SH-SY5Y (cell line): Measurements from ENCODE around the gene CD19.

Source experiments
- GATA2 ChIP-seq: IDR thresholded peaks from 2 replicates; pipeline ENCODE4 v1.6.1; 2011; ENCODE audit warnings: mild to moderate bottlenecking, low read depth, low read length
- GATA3 ChIP-seq: IDR thresholded peaks from 2 replicates; pipeline ENCODE4 v1.6.1; 2011; ENCODE audit warnings: low read depth, mild to moderate bottlenecking, low read length, moderate library complexity

GRCh38 chr16:28958216-28958615 is 26.4 kb downstream of the CD19 start:
- TF ChIP-seq GATA2 (no peak), GATA3 (no peak)
